Nephron (organoid): ENCODE results near the gene TBX2.

Source experiments
- H3K27ac Mint-ChIP-seq, 3 experiments: 2 replicates each; pipeline ENCODE4 v1.8.0; 2020; ENCODE audit warnings: mixed read lengths in 3 of 3, mild to moderate bottlenecking in 2 of 3, moderate library complexity in 1 of 3
- H3K27me3 Mint-ChIP-seq: 2 replicates; pipeline ENCODE4 v1.8.0; 2021; ENCODE audit warnings: low read depth, mild to moderate bottlenecking, moderate library complexity, mixed read lengths
- H3K36me3 Mint-ChIP-seq: 2 replicates; pipeline ENCODE4 v1.8.0; 2020; ENCODE audit warnings: low read depth, mixed read lengths
- H3K4me1 Mint-ChIP-seq: 2 replicates; pipeline ENCODE4 v1.8.0; 2020; ENCODE audit warnings: mixed read lengths
- H3K4me3 Mint-ChIP-seq, 3 experiments: 2 replicates each; pipeline ENCODE4 v1.8.0; 2020; ENCODE audit warnings: mild to moderate bottlenecking in 3 of 3, mixed read lengths in 3 of 3, moderate library complexity in 2 of 3
- H3K9me3 Mint-ChIP-seq: 2 replicates; pipeline ENCODE4 v1.8.0; 2020; ENCODE audit warnings: mixed read lengths
- TF ChIP-seq, protein P1 (sequence below), 3 experiments: fragments of 200-600 bp; sonication (generic); IDR thresholded peaks; one replicate each; pipeline ENCODE4 v1.5.0; 2021; ENCODE audit warnings: antibody characterized with exemption in 3 of 3; ENCODE audit not compliant: unreplicated experiment in 3 of 3

TBX2 gene

DNA sequence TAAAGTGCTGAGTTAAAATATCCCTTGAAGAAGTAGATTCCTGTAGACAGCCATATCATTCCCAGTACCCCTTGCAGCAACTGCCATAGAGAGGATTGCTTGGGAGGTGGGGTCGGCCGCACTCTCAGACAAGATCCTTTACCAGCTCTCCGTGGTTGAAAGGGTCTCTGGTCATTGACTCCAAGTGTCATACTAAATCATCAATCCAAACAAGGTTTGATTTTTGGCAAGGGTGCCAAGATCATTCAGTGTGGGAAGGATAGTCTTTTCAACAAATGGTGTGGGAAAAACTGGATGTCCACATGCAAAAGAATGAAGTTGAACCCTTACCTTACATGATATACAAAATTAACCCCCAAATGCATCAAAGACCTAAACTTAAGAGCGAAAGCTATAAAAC, 21.8 kb downstream of the TBX2 start:
- TF ChIP-seq, protein P1, sequence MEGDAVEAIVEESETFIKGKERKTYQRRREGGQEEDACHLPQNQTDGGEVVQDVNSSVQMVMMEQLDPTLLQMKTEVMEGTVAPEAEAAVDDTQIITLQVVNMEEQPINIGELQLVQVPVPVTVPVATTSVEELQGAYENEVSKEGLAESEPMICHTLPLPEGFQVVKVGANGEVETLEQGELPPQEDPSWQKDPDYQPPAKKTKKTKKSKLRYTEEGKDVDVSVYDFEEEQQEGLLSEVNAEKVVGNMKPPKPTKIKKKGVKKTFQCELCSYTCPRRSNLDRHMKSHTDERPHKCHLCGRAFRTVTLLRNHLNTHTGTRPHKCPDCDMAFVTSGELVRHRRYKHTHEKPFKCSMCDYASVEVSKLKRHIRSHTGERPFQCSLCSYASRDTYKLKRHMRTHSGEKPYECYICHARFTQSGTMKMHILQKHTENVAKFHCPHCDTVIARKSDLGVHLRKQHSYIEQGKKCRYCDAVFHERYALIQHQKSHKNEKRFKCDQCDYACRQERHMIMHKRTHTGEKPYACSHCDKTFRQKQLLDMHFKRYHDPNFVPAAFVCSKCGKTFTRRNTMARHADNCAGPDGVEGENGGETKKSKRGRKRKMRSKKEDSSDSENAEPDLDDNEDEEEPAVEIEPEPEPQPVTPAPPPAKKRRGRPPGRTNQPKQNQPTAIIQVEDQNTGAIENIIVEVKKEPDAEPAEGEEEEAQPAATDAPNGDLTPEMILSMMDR (IDR thresholded peaks at IDR 0.05; ENCODE audit: unreplicated experiment in 3 of 3): no peak
- H3K27ac Mint-ChIP-seq: no peak overlapping the region
- no peak overlapping the region for H3K4me3 Mint-ChIP-seq
- peaks cover 46% of the 10 kb centered on the region for H3K27me3 Mint-ChIP-seq
- no peaks in the 10 kb centered on the region for H3K36me3 Mint-ChIP-seq
- peaks cover 5% of the 10 kb centered on the region for H3K4me1 Mint-ChIP-seq
- H3K9me3 Mint-ChIP-seq: no peaks in the 10 kb centered on the region

- Mint-ChIP-seq H3K27ac (no peak overlapping the region), H3K9me3 (no peaks in the 10 kb centered on the region), H3K4me3 (no peak overlapping the region), H3K27me3 (peaks cover 41% of the 10 kb centered on the region), H3K4me1 (peaks cover 5% of the 10 kb centered on the region), H3K36me3 (no peaks in the 10 kb centered on the region)
- TF ChIP-seq, protein P1 (IDR thresholded peaks at IDR 0.05; ENCODE audit: unreplicated experiment in 3 of 3): no peak
Observed at GRCh38 chr17:61422116-61422799, 22.6 kb downstream of the TBX2 start.

- Mint-ChIP-seq H3K9me3 (no peaks in the 10 kb centered on the region), H3K36me3 (no peaks in the 10 kb centered on the region), H3K27ac (no peak overlapping the region), H3K4me1 (peaks cover 5% of the 10 kb centered on the region), H3K4me3 (no peak overlapping the region), H3K27me3 (peaks cover 40% of the 10 kb centered on the region)
- TF ChIP-seq, protein P1 (IDR thresholded peaks at IDR 0.05; ENCODE audit: unreplicated experiment in 3 of 3): no peak
Observed at GRCh38 chr17:61422869-61423268, 23.2 kb downstream of the TBX2 start.

DNA sequence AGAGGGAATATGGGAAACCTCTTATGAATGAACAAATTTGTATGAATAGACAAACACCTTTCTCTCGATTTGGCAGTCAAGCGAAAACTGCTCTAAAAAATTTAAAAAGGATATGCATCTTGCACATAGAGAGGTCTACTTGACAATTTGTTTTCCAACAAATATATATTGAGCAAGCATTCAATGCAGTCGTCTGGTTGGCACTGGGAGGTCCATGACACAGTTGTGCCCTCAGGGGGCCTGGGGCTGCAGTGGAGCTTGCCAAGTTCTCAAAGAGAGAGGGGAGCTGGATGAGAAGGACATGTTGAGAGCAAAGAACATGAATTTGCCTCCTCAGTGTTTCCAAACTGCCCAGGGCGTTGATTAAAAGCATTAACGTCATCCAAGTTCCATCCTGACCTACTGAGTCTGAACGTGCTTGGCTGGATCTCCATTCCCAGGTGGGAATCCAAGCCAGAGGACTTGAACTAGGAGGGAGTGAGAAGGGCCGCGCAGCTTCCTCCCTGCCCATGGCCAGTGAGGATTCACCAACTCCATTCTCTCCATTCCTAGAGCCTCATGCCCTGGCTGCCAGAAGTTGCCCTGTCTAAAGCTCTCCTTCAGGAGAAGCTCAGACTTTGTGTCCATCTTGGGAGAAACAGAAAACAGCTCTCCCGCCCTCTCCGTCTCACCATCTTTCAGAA, 24.5 kb downstream of the TBX2 start:
- Mint-ChIP-seq H3K27ac (no peak overlapping the region), H3K36me3 (no peaks in the 10 kb centered on the region), H3K4me3 (no peak overlapping the region), H3K27me3 (peaks cover 42% of the 10 kb centered on the region), H3K9me3 (no peaks in the 10 kb centered on the region), H3K4me1 (peaks cover 5% of the 10 kb centered on the region)
- TF ChIP-seq, protein P1 (IDR thresholded peaks at IDR 0.05; ENCODE audit: unreplicated experiment in 3 of 3): no peak

DNA sequence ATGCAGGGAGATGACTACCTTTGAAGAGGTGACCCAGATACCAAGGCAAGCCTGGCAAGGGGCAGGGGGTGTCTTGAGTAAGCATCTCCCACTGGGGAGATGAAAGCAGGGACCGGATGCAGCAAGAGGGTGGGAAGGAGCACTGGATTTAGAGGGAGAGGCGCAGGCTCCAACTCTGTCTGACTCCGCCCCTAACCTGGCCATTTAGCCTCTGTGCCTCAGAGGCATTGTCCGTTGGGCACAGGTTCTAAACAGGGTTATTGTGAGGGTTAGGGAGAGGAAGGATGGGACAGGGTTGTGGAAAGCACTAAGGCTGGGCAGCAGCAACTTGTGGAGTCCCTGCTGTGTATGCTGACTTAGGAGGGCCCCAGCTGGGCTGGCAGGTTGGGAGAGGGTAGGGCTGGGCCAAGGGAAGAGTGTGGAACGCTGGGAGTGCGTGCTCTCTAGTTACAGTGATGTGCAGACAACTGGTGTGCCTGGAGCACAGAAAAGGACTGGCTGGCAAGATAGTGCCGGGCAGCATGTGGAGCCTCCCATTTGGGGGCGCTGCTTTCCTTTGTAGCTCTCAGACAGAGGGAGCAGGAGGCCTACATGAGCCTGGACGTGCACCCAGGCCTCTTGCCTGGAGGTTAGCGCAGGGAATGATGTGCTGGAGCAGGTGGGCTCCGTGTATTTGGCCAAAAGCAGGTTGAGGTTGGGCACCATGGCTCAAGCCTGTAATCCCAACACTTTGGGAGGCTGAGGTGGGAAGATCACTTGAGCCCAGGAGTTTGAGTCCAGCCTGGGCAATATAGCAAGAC, 26.2 kb downstream of the TBX2 start:
- Mint-ChIP-seq H3K27me3 (peaks cover 27% of the 10 kb centered on the region), H3K4me1 (no peaks in the 10 kb centered on the region), H3K4me3 (no peak overlapping the region), H3K36me3 (no peaks in the 10 kb centered on the region), H3K9me3 (no peaks in the 10 kb centered on the region), H3K27ac (no peak overlapping the region)
- TF ChIP-seq, protein P1 (IDR thresholded peaks at IDR 0.05; ENCODE audit: unreplicated experiment in 3 of 3): no peak
